ENCODE measurements around the gene CEMIP.

Gene CEMIP

DNA sequence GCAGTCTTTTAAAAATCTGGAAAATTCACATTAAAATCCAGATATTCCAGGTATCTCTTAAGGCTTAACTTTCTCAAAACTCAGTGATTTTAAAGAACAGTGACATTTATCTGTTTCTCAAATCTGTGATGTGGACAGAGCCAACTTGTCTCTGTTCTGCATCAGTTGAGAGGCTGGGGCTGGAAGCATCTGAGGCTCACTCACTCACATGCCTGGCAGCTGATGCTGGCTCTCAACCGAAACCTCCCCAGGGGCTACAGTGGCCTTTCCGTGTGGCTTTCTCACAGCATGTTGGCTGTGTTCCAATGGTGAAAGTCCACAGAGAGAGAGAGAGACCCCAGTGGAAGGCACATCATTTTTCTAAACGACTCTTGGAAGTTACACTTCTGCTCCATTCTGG is 53.5 kb downstream of the CEMIP start:
- H3K4me3 ChIP-seq (replicated peaks in 1 of 2; ENCODE audit: low read depth in 2 of 2, low read length in 2 of 2), result no peak overlapping the region
- DNase-seq (ENCODE audit: low read depth in 2 of 2), result no peak
- no peak for TF ChIP-seq CTCF (IDR thresholded peaks at IDR 0.05; ENCODE audit: low read depth, low read length)

GRCh38 chr15:80834402-80834801 is 55.2 kb downstream of the CEMIP start:
- DNase-seq (ENCODE audit: low read depth in 2 of 2), result no peak
- no peak for TF ChIP-seq CTCF (IDR thresholded peaks at IDR 0.05; ENCODE audit: low read depth, low read length)
- no peak overlapping the region for H3K4me3 ChIP-seq (replicated peaks in 1 of 2; ENCODE audit: low read depth in 2 of 2, low read length in 2 of 2)

DNA sequence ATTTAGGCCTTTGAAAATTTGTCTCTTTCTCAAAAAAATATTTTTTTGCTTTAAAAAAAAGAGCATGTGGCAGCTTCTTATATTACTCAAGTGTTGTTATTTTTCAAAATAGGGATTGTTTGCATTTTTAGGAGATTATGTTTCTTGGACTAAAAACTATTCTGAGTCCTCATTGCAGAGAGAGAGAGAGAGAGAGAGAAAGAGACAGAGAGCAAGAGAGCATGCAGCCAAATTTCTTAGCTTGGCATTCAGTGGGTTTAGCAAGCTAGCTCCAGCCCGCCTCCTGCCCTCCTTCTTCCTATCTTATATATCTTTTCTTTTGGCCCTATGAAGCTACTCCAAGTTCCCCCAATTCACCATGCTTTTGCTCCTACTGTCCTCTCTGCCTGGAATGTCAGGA is 55.7 kb downstream of the CEMIP start:
- TF ChIP-seq CTCF (IDR thresholded peaks at IDR 0.05; ENCODE audit: low read depth, low read length), result no peak
- H3K4me3 ChIP-seq (replicated peaks in 1 of 2; ENCODE audit: low read depth in 2 of 2, low read length in 2 of 2), result no peak overlapping the region
- DNase-seq (ENCODE audit: low read depth in 2 of 2), result no peak

DNA sequence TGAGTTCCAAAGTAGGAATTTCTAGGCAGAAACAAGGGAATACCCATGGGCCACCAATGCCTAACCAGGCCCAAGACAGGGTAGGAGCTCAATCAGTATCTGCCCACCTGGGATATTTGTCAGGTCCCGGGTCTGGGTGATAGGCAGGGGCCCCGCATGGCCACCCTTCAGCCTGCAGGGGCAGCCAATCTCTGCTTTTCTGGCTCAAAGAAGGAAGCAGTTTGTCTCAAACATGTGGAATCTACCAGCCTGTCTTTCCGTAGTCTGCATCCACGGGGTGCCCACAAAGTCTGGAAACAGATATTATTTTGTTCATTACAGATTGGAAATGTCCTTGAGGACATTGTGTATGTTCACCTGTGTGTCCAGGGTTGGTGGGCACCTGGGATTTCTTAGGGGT is 56.2 kb downstream of the CEMIP start:
- no peak for DNase-seq (ENCODE audit: low read depth in 2 of 2)
- H3K4me3 ChIP-seq (replicated peaks in 1 of 2; ENCODE audit: low read depth in 2 of 2, low read length in 2 of 2), result no peak overlapping the region
- no peak for TF ChIP-seq CTCF (IDR thresholded peaks at IDR 0.05; ENCODE audit: low read depth, low read length)

DNA sequence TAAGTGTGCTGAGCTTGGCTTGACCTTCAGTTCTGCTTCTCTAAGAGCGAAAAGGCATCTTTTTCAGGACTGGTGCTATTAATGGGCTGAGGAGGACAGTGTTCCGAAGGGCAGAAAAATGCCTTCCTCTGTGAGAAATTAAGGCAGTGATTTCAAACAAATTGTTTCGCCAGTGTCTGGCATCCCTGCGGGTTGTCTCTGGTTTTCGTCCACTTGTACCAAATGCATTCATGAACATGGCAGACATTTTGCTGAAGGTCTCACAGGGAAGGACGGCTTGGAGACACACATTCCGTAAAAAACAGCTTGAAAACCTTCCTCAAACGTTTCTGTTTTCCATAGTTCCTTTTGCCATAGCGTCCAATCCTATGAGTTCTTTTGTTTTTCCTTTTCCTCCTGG is 57.1 kb downstream of the CEMIP start:
- DNase-seq (ENCODE audit: low read depth in 2 of 2), result no peak
- no peak overlapping the region for H3K4me3 ChIP-seq (replicated peaks in 1 of 2; ENCODE audit: low read depth in 2 of 2, low read length in 2 of 2)
- no peak for TF ChIP-seq CTCF (IDR thresholded peaks at IDR 0.05; ENCODE audit: low read depth, low read length)

GRCh38 chr15:80837006-80837405 is 57.8 kb downstream of the CEMIP start:
- H3K4me3 ChIP-seq (replicated peaks in 1 of 2; ENCODE audit: low read depth in 2 of 2, low read length in 2 of 2), result no peak overlapping the region
- no peak for DNase-seq (ENCODE audit: low read depth in 2 of 2)
- no peak for TF ChIP-seq CTCF (IDR thresholded peaks at IDR 0.05; ENCODE audit: low read depth, low read length)

- no peak for TF ChIP-seq CTCF (IDR thresholded peaks at IDR 0.05; ENCODE audit: low read depth, low read length)
- H3K4me3 ChIP-seq (replicated peaks in 1 of 2; ENCODE audit: low read depth in 2 of 2, low read length in 2 of 2), result no peak overlapping the region
- no peak for DNase-seq (ENCODE audit: low read depth in 2 of 2)
Observed at GRCh38 chr15:80838012-80838411, 58.8 kb downstream of the CEMIP start.

All from cardiac fibroblast (primary cell).